Astrocyte (in vitro differentiated cells and primary cell): ENCODE data around the gene GPA33.
"Not testable (repeated sequence)": the region's sequence is repeated elsewhere in the genome, so short reads cannot be mapped to it uniquely, and the experiment has no call there.

ENCODE experiments used
- CTCF ChIP-seq: IDR thresholded peaks from 2 replicates; pipeline ENCODE4 v1.5.1; 2011; ENCODE audit warnings: low read depth, mild to moderate bottlenecking, inconsistent platforms, low read length, moderate library complexity; ENCODE audit not compliant: insufficient read depth
- EZH2 ChIP-seq: IDR thresholded peaks from 2 replicates; pipeline ENCODE4 v1.6.1; 2012; ENCODE audit warnings: mild to moderate bottlenecking, low read length, inconsistent platforms; ENCODE audit not compliant: insufficient read depth

GRCh38 chr1:167029553-167029952 is 60.6 kb downstream of the GPA33 start:
- TF ChIP-seq CTCF, EZH2: not testable (repeated sequence)
